ENCODE data around the gene SRGAP1. TPM values are rescaled to one million over a fixed set of nuclear protein-coding genes. Genes with fewer than 3 reads are reported as not detected.
A peak's percentile ranks its signal among the peaks of the same experiment; 100 is the strongest.

SRGAP1 gene
- polyA plus RNA-seq, 4 donors, result 2.2 to 8.5 (median 4.0) TPM

DNA sequence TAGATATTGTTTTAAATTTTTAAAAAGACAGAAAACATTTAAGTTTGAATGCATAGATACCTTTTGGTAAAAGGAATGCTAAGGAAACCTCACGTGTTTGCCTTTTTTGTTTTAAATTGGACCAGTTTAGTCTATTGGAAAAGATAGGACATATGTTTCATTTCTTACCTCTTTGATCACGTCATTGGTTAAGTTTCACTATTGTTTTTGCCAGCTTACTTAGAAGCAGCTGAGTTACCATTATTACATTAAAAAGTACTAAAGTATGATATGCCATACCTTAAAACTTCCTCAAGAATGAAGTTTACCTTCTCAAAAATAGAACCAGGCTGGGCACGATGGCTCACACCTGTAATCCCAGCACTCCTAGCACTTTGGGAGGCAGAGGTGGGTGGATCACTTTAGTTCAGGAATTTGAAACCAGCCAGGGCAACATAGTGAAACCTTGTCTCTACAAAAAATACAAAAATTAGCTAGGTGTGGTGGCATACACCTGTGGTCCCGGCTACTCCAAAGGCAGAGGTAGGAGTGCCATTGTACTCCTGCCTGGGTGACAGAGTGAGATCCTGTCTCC lies 54.4 kb downstream of the SRGAP1 start:
- Histone ChIP-seq H3K27me3 (ENCODE audit: control insufficient read depth in 3 of 3, insufficient read depth in 3 of 3, low read length in 3 of 3) (no peaks in the 10 kb centered on the region), H3K4me3 (ENCODE audit: low read depth in 1 of 3, low read length in 3 of 3) (no peak overlapping the region), H3K27ac (ENCODE audit: low read depth in 1 of 3, low read length in 2 of 3) (no peak overlapping the region)

DNA sequence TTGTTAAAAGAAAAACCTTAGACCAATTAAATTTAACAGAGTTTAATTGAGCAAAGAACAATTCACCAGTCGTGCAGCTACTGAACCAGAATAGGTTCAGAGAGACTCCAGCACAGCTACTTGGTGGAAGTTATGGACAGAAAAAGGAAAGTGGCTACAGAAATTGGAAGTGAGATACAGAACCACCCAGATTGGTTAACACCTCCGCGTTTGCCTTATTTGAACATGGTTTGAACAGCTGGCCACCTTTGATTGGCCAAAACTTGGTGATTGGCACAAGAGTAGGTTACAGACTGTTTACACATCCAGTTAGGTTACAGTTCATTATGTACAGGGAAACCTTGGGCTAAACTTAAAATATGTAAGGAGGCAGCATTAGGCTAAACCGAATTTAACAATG lies 54.9 kb downstream of the SRGAP1 start:
- WGBS, 3 donors, result 35 to 75% (median 55%) methylated on average over 4 of the region's 4 CpGs
- H3K36me3 ChIP-seq (ENCODE audit: control insufficient read depth in 3 of 3, insufficient read depth in 2 of 3, low read depth in 1 of 3, low read length in 3 of 3), result no peaks in the 10 kb centered on the region
- peak in 1 of 2 donors; percentile 37 for DNase-seq
- no peaks in the 10 kb centered on the region for H3K9me3 ChIP-seq (ENCODE audit: control insufficient read depth in 2 of 2, insufficient read depth in 1 of 2, low read depth in 1 of 2, low read length in 1 of 2)
- H3K27me3 ChIP-seq (ENCODE audit: control insufficient read depth in 3 of 3, insufficient read depth in 3 of 3, low read length in 3 of 3), result no peaks in the 10 kb centered on the region
- no peak overlapping the region for H3K27ac ChIP-seq (ENCODE audit: low read depth in 1 of 3, low read length in 2 of 3)
- no peaks in the 10 kb centered on the region for H3K4me1 ChIP-seq (ENCODE audit: control insufficient read depth in 3 of 3, insufficient read depth in 2 of 3, low read depth in 1 of 3, low read length in 2 of 3)
- H3K4me3 ChIP-seq (ENCODE audit: low read depth in 1 of 3, low read length in 3 of 3), result no peak overlapping the region
- FAIRE-seq, result no peak

More for the DNA sequence above, 54.4 kb downstream of the SRGAP1 start:
- H3K9me3 ChIP-seq (ENCODE audit: control insufficient read depth in 2 of 2, insufficient read depth in 1 of 2, low read depth in 1 of 2, low read length in 1 of 2), result no peaks in the 10 kb centered on the region
- no peak for FAIRE-seq
- no peaks in the 10 kb centered on the region for H3K4me1 ChIP-seq (ENCODE audit: control insufficient read depth in 3 of 3, insufficient read depth in 2 of 3, low read depth in 1 of 3, low read length in 2 of 3)
- WGBS, 3 donors, result 29 to 64% (median 46%) methylated on average over 4 of the region's 4 CpGs
- H3K36me3 ChIP-seq (ENCODE audit: control insufficient read depth in 3 of 3, insufficient read depth in 2 of 3, low read depth in 1 of 3, low read length in 3 of 3), result no peaks in the 10 kb centered on the region
- no peak for DNase-seq

DNA sequence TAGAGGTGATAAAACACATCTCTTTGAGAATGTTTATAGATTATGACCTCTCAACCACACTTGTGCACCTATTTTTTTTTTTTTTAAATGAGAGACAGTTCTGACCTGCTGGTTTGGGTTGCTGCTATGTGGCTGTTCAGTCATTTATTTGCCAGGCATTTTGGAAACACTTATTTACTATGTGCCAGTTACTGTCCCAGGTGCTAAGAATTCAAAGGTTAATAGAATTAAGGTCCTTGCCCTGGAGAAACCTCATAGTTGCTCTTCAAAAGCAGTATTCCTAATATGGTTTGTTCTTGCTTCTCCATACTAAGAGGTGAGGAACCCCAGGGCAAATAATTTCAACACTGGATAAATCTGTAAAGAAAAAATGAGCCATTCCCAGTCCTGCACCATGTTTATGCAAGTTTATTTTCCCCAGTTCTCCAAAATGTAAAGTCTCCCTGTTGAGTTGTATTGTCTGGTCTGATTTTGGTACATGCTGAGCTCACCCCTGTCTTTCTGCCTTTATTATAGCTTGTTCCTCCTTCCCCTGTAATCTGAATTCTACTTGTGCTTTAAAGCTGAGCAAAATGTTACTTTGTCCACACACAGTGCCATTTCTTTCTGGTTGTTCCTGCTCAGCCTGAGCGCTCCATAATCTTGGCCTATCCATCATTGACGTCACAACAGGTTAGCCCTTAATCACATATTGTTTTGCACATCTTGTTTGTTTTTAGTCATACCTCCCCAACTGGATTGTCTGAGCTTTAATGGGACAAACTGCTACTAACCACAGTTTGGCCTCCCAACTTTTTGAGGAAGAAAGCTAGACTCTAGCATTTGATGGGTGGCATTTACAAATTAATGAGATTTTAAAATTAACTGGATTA lies 56.7 kb downstream of the SRGAP1 start:
- FAIRE-seq, result no peak

DNA sequence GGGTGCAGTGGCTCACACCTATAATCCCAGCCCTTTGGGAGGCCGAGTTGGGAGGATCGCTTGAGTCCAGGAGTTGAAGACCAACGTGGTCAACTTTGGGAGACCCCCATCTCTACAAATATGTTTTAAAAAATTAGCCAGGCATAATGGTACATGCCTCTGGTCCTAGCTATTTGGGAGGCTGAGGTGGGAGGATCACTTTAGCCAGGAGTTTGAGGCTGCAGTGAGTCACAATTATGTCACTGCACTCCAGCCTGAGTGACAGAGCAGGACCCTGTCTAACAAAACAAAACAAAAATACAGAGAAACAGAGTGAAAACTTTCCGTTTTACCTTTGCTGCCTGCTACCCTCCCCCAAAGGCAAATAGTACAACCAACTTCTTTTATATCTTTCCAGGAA lies 60.2 kb downstream of the SRGAP1 start:
- Histone ChIP-seq H3K36me3 (ENCODE audit: control insufficient read depth in 3 of 3, insufficient read depth in 2 of 3, low read depth in 1 of 3, low read length in 3 of 3) (no peaks in the 10 kb centered on the region), H3K4me3 (ENCODE audit: low read depth in 1 of 3, low read length in 3 of 3) (no peak overlapping the region), H3K9me3 (ENCODE audit: control insufficient read depth in 2 of 2, insufficient read depth in 1 of 2, low read depth in 1 of 2, low read length in 1 of 2) (peaks cover 0 to 3% of the 10 kb centered on the region in 2 donors), H3K27ac (ENCODE audit: low read depth in 1 of 3, low read length in 2 of 3) (no peak overlapping the region), H3K4me1 (ENCODE audit: control insufficient read depth in 3 of 3, insufficient read depth in 2 of 3, low read depth in 1 of 3, low read length in 2 of 3) (no peaks in the 10 kb centered on the region), H3K27me3 (ENCODE audit: control insufficient read depth in 3 of 3, insufficient read depth in 3 of 3, low read length in 3 of 3) (no peaks in the 10 kb centered on the region)
- DNase-seq (no peak), FAIRE-seq (no peak)
- 86 to 90% (median 86%) methylated on average over 4 of the region's 4 CpGs for WGBS, 3 donors

More for the DNA sequence above, 56.7 kb downstream of the SRGAP1 start:
- Histone ChIP-seq H3K9me3 (ENCODE audit: control insufficient read depth in 2 of 2, insufficient read depth in 1 of 2, low read depth in 1 of 2, low read length in 1 of 2) (peaks cover 0 to 3% of the 10 kb centered on the region in 2 donors), H3K4me3 (ENCODE audit: low read depth in 1 of 3, low read length in 3 of 3) (no peak overlapping the region), H3K27me3 (ENCODE audit: control insufficient read depth in 3 of 3, insufficient read depth in 3 of 3, low read length in 3 of 3) (no peaks in the 10 kb centered on the region), H3K4me1 (ENCODE audit: control insufficient read depth in 3 of 3, insufficient read depth in 2 of 3, low read depth in 1 of 3, low read length in 2 of 3) (no peaks in the 10 kb centered on the region), H3K27ac (ENCODE audit: low read depth in 1 of 3, low read length in 2 of 3) (no peak overlapping the region), H3K36me3 (ENCODE audit: control insufficient read depth in 3 of 3, insufficient read depth in 2 of 3, low read depth in 1 of 3, low read length in 3 of 3) (no peaks in the 10 kb centered on the region)
- no peak for DNase-seq
- WGBS, 3 donors, result 71 to 85% (median 82%) methylated on average over 2 of the region's 2 CpGs

DNA sequence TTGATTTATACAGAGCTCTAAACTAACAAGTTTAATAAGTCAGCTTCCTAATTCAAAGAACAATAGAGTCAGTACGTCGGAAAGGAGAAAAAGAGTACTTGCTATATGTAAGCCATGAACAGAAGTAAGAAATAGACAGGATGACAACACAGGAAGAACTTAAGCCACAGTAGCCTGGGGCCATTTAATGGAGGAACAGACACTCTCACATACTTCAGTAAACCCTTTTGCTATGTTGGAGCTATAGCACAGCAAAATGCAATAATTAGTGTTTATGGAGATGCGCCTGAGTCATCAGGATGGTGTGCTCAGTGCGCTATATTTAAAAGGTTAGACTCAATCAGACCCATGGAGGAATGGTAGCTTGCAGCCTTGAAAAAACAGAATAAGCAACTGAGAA lies 61.0 kb downstream of the SRGAP1 start:
- no peak for FAIRE-seq
- Histone ChIP-seq H3K4me1 (ENCODE audit: control insufficient read depth in 3 of 3, insufficient read depth in 2 of 3, low read depth in 1 of 3, low read length in 2 of 3) (no peaks in the 10 kb centered on the region), H3K4me3 (ENCODE audit: low read depth in 1 of 3, low read length in 3 of 3) (no peak overlapping the region), H3K9me3 (ENCODE audit: control insufficient read depth in 2 of 2, insufficient read depth in 1 of 2, low read depth in 1 of 2, low read length in 1 of 2) (peaks cover 0 to 3% of the 10 kb centered on the region in 2 donors), H3K27ac (ENCODE audit: low read depth in 1 of 3, low read length in 2 of 3) (no peak overlapping the region), H3K27me3 (ENCODE audit: control insufficient read depth in 3 of 3, insufficient read depth in 3 of 3, low read length in 3 of 3) (no peaks in the 10 kb centered on the region), H3K36me3 (ENCODE audit: control insufficient read depth in 3 of 3, insufficient read depth in 2 of 3, low read depth in 1 of 3, low read length in 3 of 3) (no peaks in the 10 kb centered on the region)
- DNase-seq, result no peak
- WGBS, 3 donors, result 87 to 99% (median 93%) methylated on average over 4 of the region's 4 CpGs

DNA sequence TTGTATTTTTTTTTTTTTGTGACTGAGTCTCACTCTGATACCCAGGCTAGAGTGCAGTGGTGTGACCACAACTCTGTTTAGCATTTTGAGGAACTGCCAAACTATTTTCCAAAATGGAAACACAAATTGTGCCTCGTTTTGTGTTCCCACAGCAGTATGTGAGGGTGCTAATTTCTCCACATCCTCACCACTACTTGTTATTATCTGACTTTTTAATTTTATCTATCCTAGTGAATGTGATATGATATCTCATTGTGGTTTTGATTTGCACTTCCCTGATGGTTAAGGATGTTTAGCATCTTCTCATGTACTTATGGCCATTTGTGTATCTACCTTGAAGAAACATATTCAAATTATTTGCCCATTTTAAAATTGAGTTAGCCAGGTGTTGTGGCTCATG lies 62.4 kb downstream of the SRGAP1 start:
- no peaks in the 10 kb centered on the region for H3K36me3 ChIP-seq (ENCODE audit: control insufficient read depth in 3 of 3, insufficient read depth in 2 of 3, low read depth in 1 of 3, low read length in 3 of 3)

DNA sequence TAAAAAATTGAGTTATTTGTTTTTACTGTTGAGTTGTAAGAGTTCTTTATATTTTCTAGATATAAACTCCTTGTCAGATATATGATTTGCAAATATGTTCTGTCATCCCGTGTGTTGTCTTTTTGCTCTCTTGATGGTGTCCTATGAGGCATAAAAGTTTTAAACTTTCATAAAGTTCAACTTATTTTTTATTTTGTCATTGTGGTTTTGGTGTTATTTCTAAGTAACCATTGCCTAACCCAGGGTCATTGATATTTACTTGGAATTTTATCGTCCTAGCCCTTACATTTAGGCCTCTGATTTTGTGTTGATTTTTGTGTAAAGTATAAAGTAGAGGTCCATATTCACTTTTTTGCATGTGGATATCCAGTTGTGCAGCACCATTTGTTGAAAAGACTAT lies 63.1 kb downstream of the SRGAP1 start:
- WGBS, 3 donors, result 90 to 92% (median 92%) methylated on average over 2 of the region's 2 CpGs

More for the DNA sequence above, 62.4 kb downstream of the SRGAP1 start:
- peaks cover 0 to 3% of the 10 kb centered on the region in 2 donors for H3K9me3 ChIP-seq (ENCODE audit: control insufficient read depth in 2 of 2, insufficient read depth in 1 of 2, low read depth in 1 of 2, low read length in 1 of 2)
- WGBS, 3 donors, result 78 to 90% (median 82%) methylated on average over 1 of the region's 1 CpG
- H3K27me3 ChIP-seq (ENCODE audit: control insufficient read depth in 3 of 3, insufficient read depth in 3 of 3, low read length in 3 of 3), result no peaks in the 10 kb centered on the region
- FAIRE-seq (no peak), DNase-seq (no peak)
- H3K27ac ChIP-seq (ENCODE audit: low read depth in 1 of 3, low read length in 2 of 3), result no peak overlapping the region
- H3K4me1 ChIP-seq (ENCODE audit: control insufficient read depth in 3 of 3, insufficient read depth in 2 of 3, low read depth in 1 of 3, low read length in 2 of 3), result no peaks in the 10 kb centered on the region
- H3K4me3 ChIP-seq (ENCODE audit: low read depth in 1 of 3, low read length in 3 of 3), result no peak overlapping the region

DNA sequence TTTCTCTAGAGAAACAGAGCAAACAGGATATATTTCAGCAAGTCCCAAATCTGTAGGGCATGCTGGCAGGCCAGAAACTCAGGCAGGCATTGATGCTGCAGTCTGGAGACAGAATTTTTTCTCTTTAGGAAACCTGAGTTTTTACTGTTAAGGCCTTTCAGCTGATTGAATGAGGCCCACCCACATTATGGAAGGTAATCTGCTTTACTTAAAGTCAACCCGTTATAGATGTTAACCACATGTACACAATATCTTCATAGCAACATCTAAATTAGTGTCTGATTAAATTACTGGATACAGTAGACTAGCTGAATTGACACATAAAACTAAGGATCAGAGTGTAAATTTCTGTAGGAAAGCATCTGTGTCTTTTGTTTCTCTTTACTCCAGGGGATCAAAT lies 65.2 kb downstream of the SRGAP1 start:
- Histone ChIP-seq H3K27me3 (ENCODE audit: control insufficient read depth in 3 of 3, insufficient read depth in 3 of 3, low read length in 3 of 3) (no peaks in the 10 kb centered on the region), H3K36me3 (ENCODE audit: control insufficient read depth in 3 of 3, insufficient read depth in 2 of 3, low read depth in 1 of 3, low read length in 3 of 3) (no peaks in the 10 kb centered on the region), H3K9me3 (ENCODE audit: control insufficient read depth in 2 of 2, insufficient read depth in 1 of 2, low read depth in 1 of 2, low read length in 1 of 2) (peaks cover 0 to 3% of the 10 kb centered on the region in 2 donors), H3K4me3 (ENCODE audit: low read depth in 1 of 3, low read length in 3 of 3) (no peak overlapping the region), H3K4me1 (ENCODE audit: control insufficient read depth in 3 of 3, insufficient read depth in 2 of 3, low read depth in 1 of 3, low read length in 2 of 3) (peaks cover 0 to 11% (median 0%) of the 10 kb centered on the region in 3 donors), H3K27ac (ENCODE audit: low read depth in 1 of 3, low read length in 2 of 3) (no peak overlapping the region)
- 14 to 71% (median 36%) methylated on average over 1 of the region's 1 CpG for WGBS, 3 donors
- FAIRE-seq, result no peak
- no peak for DNase-seq

More for the DNA sequence above, 63.1 kb downstream of the SRGAP1 start:
- Histone ChIP-seq H3K4me1 (ENCODE audit: control insufficient read depth in 3 of 3, insufficient read depth in 2 of 3, low read depth in 1 of 3, low read length in 2 of 3) (peaks cover 0 to under 1% (median 0%) of the 10 kb centered on the region in 3 donors), H3K27ac (ENCODE audit: low read depth in 1 of 3, low read length in 2 of 3) (no peak overlapping the region), H3K27me3 (ENCODE audit: control insufficient read depth in 3 of 3, insufficient read depth in 3 of 3, low read length in 3 of 3) (no peaks in the 10 kb centered on the region), H3K4me3 (ENCODE audit: low read depth in 1 of 3, low read length in 3 of 3) (no peak overlapping the region), H3K36me3 (ENCODE audit: control insufficient read depth in 3 of 3, insufficient read depth in 2 of 3, low read depth in 1 of 3, low read length in 3 of 3) (no peaks in the 10 kb centered on the region), H3K9me3 (ENCODE audit: control insufficient read depth in 2 of 2, insufficient read depth in 1 of 2, low read depth in 1 of 2, low read length in 1 of 2) (peaks cover 0 to 3% of the 10 kb centered on the region in 2 donors)
- no peak for FAIRE-seq
- DNase-seq, result no peak

Data from small intestine (tissue), 7 donors.